ENCODE results near the gene PARP14.

PARP14 gene

DNA sequence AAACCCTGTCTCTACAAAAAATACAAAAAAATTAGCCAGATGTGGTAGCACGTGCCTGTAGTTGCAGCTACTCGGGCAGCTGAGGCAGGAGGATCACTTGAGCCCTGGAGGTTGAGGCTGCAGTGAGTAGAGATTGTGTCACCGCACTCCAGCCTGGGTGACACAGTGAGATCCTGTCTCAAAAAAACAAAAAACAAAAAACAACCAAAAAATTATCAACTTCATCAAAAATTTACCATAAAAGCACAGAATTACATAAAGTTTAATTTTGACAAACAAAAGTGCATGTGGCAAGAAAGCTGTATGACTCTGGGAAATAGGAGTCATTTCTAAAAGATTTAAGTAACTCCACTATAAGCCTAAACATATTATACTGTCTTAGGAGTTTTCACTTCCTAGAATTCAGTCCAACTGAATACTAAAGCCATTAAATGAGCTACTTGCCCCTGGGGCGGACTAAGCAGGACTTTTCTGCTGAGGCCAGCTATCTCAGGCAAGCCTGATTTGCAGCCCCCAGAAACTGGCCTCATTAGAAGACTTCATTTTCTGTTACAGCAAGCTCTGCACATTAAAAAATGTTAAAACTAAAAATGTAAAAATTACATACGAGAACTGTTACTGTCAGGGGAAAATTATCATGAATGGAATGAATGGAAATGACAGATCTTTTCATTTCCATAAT, 90.0 kb downstream of the PARP14 start:
- no peak for TF ChIP-seq SIN3A (IDR thresholded peaks at IDR 0.05; ENCODE audit: borderline replicate concordance, insufficient read depth, low read length)

DNA sequence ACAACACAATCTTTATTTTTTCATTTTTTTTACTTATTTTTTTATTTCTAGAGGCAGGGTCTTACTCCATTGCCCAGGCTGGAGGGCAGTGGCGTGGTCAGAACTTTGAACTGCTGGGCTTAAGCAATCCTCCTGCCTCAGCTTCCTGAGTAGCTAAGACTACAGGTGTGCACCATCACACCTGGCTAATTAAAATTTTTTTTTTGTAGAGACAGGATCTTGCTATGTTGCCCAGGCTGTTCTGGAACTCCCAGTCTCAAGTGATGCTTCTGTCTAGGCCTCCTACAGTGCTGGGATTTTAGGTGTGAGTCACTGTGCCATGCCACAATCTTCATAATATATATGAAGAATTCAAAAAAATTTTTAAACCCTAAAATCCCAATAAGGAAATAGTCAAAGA, 92.2 kb downstream of the PARP14 start:
- no peak for TF ChIP-seq SIN3A (IDR thresholded peaks at IDR 0.05; ENCODE audit: borderline replicate concordance, insufficient read depth, low read length)
- TF ChIP-seq, protein P1, sequence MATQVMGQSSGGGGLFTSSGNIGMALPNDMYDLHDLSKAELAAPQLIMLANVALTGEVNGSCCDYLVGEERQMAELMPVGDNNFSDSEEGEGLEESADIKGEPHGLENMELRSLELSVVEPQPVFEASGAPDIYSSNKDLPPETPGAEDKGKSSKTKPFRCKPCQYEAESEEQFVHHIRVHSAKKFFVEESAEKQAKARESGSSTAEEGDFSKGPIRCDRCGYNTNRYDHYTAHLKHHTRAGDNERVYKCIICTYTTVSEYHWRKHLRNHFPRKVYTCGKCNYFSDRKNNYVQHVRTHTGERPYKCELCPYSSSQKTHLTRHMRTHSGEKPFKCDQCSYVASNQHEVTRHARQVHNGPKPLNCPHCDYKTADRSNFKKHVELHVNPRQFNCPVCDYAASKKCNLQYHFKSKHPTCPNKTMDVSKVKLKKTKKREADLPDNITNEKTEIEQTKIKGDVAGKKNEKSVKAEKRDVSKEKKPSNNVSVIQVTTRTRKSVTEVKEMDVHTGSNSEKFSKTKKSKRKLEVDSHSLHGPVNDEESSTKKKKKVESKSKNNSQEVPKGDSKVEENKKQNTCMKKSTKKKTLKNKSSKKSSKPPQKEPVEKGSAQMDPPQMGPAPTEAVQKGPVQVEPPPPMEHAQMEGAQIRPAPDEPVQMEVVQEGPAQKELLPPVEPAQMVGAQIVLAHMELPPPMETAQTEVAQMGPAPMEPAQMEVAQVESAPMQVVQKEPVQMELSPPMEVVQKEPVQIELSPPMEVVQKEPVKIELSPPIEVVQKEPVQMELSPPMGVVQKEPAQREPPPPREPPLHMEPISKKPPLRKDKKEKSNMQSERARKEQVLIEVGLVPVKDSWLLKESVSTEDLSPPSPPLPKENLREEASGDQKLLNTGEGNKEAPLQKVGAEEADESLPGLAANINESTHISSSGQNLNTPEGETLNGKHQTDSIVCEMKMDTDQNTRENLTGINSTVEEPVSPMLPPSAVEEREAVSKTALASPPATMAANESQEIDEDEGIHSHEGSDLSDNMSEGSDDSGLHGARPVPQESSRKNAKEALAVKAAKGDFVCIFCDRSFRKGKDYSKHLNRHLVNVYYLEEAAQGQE (IDR thresholded peaks at IDR 0.05; ENCODE audit: insufficient read depth in 1 of 2, low read depth in 2 of 2, low read length in 2 of 2), result no peak
- no peak for TF ChIP-seq FOXP2 (optimal IDR thresholded peaks at IDR 0.05; ENCODE audit: borderline replicate concordance, extremely low read depth, extremely low read length, insufficient read depth)
- TF ChIP-seq TAF1 (IDR thresholded peaks at IDR 0.05; ENCODE audit: borderline replicate concordance, insufficient read depth, low read length), result no peak
- no peak for TF ChIP-seq POLR2AphosphoS5 (IDR thresholded peaks at IDR 0.05; ENCODE audit: low read depth, low read length)

DNA sequence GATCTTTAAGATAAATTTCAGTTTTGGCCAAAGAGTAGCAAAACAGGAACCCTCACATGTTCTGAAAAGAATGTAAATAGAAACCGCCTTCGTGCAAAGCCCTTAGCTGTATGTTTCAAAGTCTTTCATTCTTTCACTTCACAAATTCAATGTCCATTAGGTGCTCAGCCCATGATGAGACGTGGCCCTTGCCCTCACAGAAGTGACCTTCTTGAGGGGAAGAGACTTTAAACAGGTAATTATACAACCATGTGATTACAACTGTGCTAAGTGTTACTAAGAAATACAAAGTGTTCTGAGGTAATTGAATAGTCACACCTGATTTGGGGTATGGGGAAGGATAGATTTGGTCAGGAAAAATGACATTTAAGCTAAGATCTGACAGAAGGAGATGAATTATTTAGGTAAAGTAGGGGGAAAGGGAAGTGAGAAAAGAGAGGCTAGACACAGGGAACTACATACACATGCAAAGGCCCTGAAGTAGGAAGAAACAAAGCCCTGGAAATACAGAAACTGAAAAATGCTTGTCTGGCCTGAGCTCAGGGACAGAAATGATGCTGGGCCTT, 93.4 kb downstream of the PARP14 start:
- TF ChIP-seq FOXP2 (optimal IDR thresholded peaks at IDR 0.05; ENCODE audit: borderline replicate concordance, extremely low read depth, extremely low read length, insufficient read depth) (no peak), TAF1 (IDR thresholded peaks at IDR 0.05; ENCODE audit: borderline replicate concordance, insufficient read depth, low read length) (no peak), SIN3A (IDR thresholded peaks at IDR 0.05; ENCODE audit: borderline replicate concordance, insufficient read depth, low read length) (no peak), POLR2AphosphoS5 (IDR thresholded peaks at IDR 0.05; ENCODE audit: low read depth, low read length) (no peak)
- TF ChIP-seq, protein P1 (IDR thresholded peaks at IDR 0.05; ENCODE audit: insufficient read depth in 1 of 2, low read depth in 2 of 2, low read length in 2 of 2), result no peak

DNA sequence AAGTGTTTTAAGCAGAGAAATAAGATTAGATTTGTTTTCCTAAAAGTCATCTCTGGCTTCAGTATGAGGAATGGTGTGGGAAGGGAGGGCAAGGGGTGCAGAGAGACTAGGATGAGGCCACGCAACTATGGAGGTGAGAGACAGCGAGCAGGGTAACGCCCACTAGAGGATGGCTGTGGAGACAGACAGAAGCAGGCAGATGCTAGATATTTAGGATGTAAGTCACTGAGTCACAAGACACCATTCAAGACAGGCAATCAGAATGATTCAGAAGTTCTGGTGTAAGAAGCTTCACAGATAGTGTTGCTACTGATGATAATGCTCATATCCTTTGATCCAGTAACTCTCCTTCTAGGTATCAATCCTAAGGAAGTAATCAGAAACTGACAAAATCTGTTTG, 93.9 kb downstream of the PARP14 start:
- TF ChIP-seq, protein P1 (IDR thresholded peaks at IDR 0.05; ENCODE audit: insufficient read depth in 1 of 2, low read depth in 2 of 2, low read length in 2 of 2), result no peak
- TF ChIP-seq SIN3A (IDR thresholded peaks at IDR 0.05; ENCODE audit: borderline replicate concordance, insufficient read depth, low read length) (no peak), POLR2AphosphoS5 (IDR thresholded peaks at IDR 0.05; ENCODE audit: low read depth, low read length) (no peak), FOXP2 (optimal IDR thresholded peaks at IDR 0.05; ENCODE audit: borderline replicate concordance, extremely low read depth, extremely low read length, insufficient read depth) (no peak), TAF1 (IDR thresholded peaks at IDR 0.05; ENCODE audit: borderline replicate concordance, insufficient read depth, low read length) (no peak)

DNA sequence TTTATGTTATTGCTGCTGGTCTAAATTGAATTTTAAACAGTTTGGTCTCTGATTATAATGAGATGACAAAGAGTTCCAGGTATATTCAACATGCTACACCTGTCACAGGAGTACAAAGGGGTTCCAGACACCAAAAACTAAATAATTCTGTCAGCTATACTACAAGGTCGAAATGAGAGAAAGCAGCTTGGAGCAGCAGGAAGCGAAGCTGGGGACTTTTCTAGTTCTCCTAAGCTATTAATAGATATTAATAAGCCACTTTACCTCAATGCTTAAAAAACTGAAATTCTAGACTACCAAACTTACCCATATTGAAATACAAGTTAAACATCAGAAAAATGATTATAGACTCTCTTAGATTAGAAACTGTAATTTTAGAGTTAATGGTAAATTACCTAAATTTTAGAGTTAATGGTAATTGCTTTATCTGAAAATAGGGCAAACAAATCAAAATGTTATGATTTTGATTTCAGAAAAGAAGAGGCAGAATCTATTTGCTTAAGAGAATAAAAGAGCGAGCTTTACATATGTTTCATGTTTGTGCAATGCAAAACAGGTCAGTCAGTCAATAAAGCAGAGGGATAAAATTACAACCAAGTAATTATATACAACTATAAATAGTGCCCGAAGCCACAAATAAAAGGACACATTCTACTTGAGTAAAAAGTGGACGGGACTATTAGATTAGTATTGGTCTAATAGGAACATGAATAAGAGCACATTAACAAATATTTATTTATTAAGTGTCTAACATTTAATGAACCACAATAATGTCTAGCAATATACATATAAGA, 96.2 kb downstream of the PARP14 start:
- TF ChIP-seq SIN3A (IDR thresholded peaks at IDR 0.05; ENCODE audit: borderline replicate concordance, insufficient read depth, low read length) (no peak), POLR2AphosphoS5 (IDR thresholded peaks at IDR 0.05; ENCODE audit: low read depth, low read length) (no peak), TAF1 (IDR thresholded peaks at IDR 0.05; ENCODE audit: borderline replicate concordance, insufficient read depth, low read length) (no peak), FOXP2 (optimal IDR thresholded peaks at IDR 0.05; ENCODE audit: borderline replicate concordance, extremely low read depth, extremely low read length, insufficient read depth) (no peak)
- TF ChIP-seq, protein P1 (IDR thresholded peaks at IDR 0.05; ENCODE audit: insufficient read depth in 1 of 2, low read depth in 2 of 2, low read length in 2 of 2), result no peak
